GM21526 (cell line): Measurements from ENCODE around the gene PRRT1B.
"Not testable (repeated sequence)": the region's sequence is repeated elsewhere in the genome, so short reads cannot be mapped to it uniquely, and the experiment has no call there.

Source experiments
- ATAC-seq: cut with Tn5 transposase; IDR thresholded peaks from one replicate; pipeline ENCODE4 v1.9.1; 2021; ENCODE audit warnings: moderate library complexity; ENCODE audit not compliant: unreplicated experiment, low FRiP score

Gene PRRT1B

DNA sequence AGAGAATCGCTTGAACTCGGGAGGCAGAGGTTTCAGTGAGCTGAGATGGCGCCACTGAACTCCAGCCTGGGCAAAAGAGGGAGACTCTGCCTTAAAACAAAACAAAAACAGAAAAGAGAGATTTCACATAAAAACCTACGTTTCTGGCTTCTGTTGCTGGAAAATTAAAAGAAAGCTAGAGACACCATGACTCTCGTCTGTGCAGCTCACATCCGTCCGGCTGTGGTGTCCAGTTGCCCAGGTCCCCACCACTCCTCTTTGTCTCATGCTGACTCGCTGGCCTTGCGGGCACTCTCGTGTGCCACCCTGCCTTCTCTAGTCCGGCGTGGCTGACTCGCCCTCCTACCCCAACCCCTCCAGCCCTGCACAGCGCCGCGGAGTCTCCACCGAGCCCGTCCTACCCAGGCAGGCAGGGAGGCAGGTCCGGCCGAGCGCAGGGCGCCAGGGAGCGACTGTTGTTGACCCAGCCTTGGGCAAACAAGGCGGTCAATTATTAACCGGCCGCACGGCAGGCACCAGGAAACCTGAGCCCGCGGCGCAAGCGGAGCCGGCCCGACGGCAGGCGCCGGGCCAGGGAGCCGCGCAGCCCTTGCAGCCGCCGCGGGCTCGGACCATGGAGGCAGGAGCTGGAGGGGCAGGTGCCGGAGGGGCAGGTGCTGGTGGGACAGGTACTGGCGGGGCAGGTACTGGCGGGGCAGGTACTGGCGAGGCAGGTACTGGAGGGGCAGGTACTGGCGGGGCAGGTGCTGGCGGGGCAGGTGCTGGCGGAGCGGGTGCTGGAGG is at the start of gene PRRT1B:
Gene PRRT1B (plus strand): TSS at position 521 of the 783 bp plus-strand sequence. CDS start 93 bp downstream, at position 614.
- ATAC-seq = no peak

- ATAC-seq = no peak
Observed at GRCh38 chr9:131495785-131496184, 49.5 kb upstream of the PRRT1B start.

DNA sequence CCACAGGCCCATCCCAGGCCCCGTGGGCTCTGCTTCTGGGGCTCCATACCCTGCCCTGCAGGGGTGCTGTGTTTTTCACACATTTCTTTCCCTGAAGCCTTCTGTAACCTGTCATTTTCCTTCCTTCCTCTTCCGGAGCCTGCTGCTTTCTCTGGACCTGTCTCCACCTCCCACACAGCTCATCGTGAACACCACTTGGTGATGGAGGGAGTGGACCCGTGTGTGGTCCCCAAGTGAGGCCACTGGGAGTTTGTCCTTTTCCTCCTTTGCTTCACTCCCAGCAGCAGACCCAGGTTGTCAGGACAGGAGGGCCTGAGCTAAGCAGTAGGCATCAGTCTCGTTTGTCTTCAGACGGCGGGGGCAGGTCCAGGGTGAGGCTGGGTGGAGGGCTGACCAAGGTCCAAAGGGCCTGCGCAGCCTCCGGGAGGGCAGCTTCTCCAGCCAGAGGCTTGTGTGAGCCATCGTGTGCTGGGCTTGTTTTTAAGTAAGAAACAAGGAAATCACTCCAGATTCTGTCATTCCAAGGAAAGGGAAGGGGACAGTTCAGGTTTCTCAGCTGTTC is 48.4 kb upstream of the PRRT1B start:
- no peak for ATAC-seq

GRCh38 chr9:131499254-131499767 is 46.0 kb upstream of the PRRT1B start:
- ATAC-seq = no peak

DNA sequence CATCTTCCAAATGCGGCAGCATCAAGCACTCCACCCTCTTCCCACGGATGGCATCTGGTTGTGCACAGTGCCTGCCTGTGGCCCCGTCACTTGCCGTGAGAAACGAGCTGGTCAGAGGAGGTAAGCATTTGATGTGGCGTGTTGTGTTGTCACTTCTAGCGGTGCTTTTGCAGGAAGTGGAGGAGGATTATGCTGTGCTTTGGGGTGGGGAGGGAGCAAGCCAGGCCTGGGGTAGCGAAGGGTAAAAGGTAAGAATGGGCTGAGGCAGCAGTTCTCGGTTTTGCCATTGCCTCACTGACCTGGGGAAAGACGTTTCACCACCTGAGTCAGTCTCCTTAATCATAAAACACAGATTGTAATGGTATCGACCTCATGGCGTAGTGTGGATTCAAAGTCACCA is 44.9 kb upstream of the PRRT1B start:
- no peak for ATAC-seq

GRCh38 chr9:131500939-131501541 is 44.3 kb upstream of the PRRT1B start:
- no peak for ATAC-seq

GRCh38 chr9:131502781-131503625 is 42.3 kb upstream of the PRRT1B start, which contains the start of gene POMT1:
TSS of gene POMT1 (plus strand) at chr9:131502918. CDS start at chr9:131504219, 1,301 bp downstream.
- ATAC-seq = peak; percentile 64

GRCh38 chr9:131503626-131504465 is 41.5 kb upstream of the PRRT1B start:
- ATAC-seq = no peak

GRCh38 chr9:131505012-131505411 is 40.3 kb upstream of the PRRT1B start:
- ATAC-seq = no peak

GRCh38 chr9:131511416-131511815 is 33.9 kb upstream of the PRRT1B start:
- ATAC-seq = no peak

DNA sequence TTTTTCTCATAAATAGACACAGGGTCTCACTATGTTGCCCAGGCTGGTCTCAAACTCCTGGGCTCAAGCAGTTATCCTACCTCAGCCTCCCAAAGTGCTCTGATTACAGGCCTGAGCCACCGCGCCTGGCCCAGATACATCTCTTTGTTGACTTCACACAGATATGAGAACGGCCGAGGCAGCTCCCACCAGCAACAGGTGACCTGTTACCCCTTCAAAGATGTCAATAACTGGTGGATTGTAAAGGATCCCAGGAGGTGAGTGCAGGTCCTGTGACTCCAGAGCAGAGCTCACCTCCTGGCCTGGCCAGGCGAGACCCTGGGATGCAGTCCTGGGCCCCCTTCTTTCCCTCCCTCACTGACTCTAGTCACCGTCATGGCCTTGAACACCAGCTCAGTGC is 33.4 kb upstream of the PRRT1B start:
- ATAC-seq = no peak

- ATAC-seq = no peak
Observed at GRCh38 chr9:131513177-131513576, 32.1 kb upstream of the PRRT1B start.

DNA sequence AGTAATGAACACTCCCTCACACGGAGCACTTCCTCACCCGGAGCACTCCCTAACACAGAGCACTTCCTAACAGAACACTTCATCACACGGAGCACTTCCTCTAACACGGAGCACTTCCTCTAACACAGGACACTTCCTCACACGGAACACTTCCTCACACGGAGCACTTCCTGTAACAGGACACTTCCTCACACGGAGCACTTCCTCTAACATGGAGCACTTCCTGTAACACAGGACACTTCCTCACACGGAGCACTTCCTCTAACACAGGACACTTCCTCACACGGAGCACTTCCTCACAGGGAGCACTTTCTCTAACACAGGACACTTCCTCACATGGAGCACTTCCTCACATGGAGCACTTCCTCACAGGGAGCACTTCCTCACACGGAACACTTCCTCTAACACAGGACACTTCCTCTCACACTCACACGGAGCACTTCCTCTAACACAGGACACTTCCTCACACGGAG is 29.7 kb upstream of the PRRT1B start:
- ATAC-seq = not testable (repeated sequence)

- ATAC-seq = no peak
Observed at GRCh38 chr9:131516100-131516499, 29.2 kb upstream of the PRRT1B start.

GRCh38 chr9:131516930-131517329 is 28.4 kb upstream of the PRRT1B start:
- ATAC-seq = no peak

DNA sequence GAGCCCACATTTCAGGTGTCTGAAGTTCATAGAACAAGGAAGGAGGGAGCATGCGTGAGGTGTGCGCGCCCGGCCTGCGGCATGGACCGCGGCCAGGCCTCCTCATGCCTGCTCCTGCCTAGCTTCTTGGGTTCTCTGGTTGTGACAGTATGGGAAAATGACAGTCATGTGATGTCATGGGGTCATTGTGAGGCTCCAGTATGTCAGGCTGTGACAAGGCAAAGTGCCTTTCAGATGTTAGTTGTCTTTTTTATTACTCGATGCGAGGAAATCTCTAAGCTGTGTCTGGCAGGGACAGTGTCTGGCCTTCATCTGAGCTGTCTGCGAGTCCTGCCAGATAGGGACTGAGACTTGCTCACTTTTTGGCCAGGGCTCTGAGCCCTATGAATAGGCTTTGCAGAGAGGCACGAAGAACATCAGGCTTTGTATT is 27.5 kb upstream of the PRRT1B start:
- no peak for ATAC-seq

GRCh38 chr9:131518553-131518952 is 26.8 kb upstream of the PRRT1B start:
- no peak for ATAC-seq

DNA sequence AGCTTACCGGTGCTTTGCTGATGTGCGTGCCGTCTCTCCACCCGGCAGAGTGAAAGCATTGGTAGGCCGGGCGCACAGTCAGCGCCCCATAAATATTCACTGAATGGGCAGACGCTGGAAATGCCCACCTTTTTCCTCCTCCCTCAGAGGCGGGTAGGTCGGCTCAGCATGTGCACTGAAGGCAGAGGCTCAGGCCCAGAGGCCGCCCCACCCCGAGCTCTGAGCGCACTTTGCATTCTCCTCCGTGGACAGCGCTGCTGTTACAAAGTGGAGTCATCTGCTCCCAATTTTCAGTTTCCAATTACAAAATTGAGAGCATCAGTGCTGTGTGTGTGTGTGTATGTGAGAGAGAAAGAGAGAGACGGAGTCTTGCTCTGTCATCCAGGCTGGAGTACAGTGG is 24.8 kb upstream of the PRRT1B start:
- no peak for ATAC-seq

DNA sequence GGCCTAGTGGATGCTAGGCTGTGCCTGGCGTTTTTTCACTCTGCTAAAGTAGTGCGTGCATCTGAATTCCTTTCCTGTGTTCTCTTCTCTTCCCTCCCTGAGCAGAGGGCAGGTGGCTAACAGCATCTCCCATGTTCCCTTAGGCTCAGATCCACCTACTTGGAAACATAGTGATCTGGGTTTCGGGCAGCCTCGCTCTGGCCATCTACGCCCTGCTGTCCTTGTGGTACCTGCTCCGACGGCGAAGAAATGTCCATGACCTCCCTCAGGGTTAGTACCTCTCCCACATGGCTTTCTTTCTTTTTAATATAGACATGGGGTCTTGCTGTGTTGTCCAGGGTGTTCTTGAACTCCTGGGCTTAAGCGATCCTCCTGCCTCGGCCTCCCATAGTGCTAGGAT is 24.1 kb upstream of the PRRT1B start:
- ATAC-seq = no peak

DNA sequence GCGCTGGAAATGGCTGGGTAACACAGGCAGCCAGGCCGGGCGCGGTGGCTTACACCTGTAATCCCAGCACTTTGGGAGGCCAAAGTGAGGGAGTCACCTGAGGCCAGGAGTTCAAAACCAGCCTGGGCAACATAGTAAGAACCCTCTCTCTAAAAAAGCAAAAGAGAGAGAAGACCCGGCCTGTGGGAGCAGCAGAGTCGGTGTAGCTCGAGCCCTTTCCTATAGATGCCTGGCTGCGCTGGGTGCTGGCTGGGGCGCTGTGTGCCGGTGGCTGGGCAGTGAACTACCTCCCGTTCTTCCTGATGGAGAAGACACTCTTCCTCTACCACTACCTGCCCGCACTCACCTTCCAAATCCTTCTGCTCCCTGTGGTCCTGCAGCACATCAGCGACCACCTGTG is 23.5 kb upstream of the PRRT1B start:
- no peak for ATAC-seq
